PFSK-1 (cell line): ENCODE results near the gene EIPR1.

Experiments used
- FOXP2 ChIP-seq: optimal IDR thresholded peaks from 2 replicates; pipeline ENCODE3; 2011; ENCODE audit warnings: borderline replicate concordance, control low read depth, inconsistent platforms; ENCODE audit not compliant: insufficient read depth; ENCODE audit errors: extremely low read length, extremely low read depth
- POLR2AphosphoS5 ChIP-seq: IDR thresholded peaks from 2 replicates; pipeline ENCODE4 v1.6.1; 2012; ENCODE audit warnings: low read depth, mild to moderate bottlenecking, control low read depth, low read length, moderate library complexity
- REST ChIP-seq, 2 experiments: IDR thresholded peaks; 2 replicates each; pipeline versions ENCODE4 v1.6.1 to v1.8.0; 2011 to 2012; ENCODE audit warnings: low read depth in 2 of 2, low read length in 2 of 2, control low read depth in 1 of 2, inconsistent platforms in 1 of 2, mild to moderate bottlenecking in 1 of 2, moderate library complexity in 1 of 2; ENCODE audit not compliant: insufficient read depth in 1 of 2
- TAF1 ChIP-seq: IDR thresholded peaks from 2 replicates; pipeline ENCODE4 v1.6.1; 2012; ENCODE audit warnings: low read length, control low read depth, borderline replicate concordance; ENCODE audit not compliant: insufficient read depth

- TF ChIP-seq POLR2AphosphoS5 (no peak), FOXP2 (no peak), TAF1 (no peak), REST (IDR thresholded peaks at IDR 0.05; ENCODE audit: insufficient read depth in 1 of 2, low read depth in 2 of 2, low read length in 2 of 2) (no peak)
Measured at GRCh38 chr2:3249476-3249962, 128.1 kb downstream of the EIPR1 start.
